NCI-H1417 treated with DMSO at 0.1 percent for 48 hours (cell line): Measurements from ENCODE around the gene EBNA1BP2.
"Not testable (repeated sequence)": the region's sequence is repeated elsewhere in the genome, so short reads cannot be mapped to it uniquely, and the experiment has no call there.

Experiments used
- DNase-seq: peaks from one replicate; lab custom pipeline; 2025; lab: John Stamatoyannopoulos, UW

Gene EBNA1BP2

GRCh38 chr1:43171876-43172526 lies at the start of gene EBNA1BP2, which contains the start of gene CFAP57:
TSS of gene EBNA1BP2 (minus strand) at chr1:43172290. CDS start at chr1:43172118, 172 bp downstream.
TSS of gene CFAP57 (plus strand) at chr1:43172330. CDS start at chr1:43172754, 424 bp downstream.
- DNase-seq: peak; percentile 72

- no peak for DNase-seq
Measured at GRCh38 chr1:43221797-43222196, 49.7 kb upstream of the EBNA1BP2 start.

DNA sequence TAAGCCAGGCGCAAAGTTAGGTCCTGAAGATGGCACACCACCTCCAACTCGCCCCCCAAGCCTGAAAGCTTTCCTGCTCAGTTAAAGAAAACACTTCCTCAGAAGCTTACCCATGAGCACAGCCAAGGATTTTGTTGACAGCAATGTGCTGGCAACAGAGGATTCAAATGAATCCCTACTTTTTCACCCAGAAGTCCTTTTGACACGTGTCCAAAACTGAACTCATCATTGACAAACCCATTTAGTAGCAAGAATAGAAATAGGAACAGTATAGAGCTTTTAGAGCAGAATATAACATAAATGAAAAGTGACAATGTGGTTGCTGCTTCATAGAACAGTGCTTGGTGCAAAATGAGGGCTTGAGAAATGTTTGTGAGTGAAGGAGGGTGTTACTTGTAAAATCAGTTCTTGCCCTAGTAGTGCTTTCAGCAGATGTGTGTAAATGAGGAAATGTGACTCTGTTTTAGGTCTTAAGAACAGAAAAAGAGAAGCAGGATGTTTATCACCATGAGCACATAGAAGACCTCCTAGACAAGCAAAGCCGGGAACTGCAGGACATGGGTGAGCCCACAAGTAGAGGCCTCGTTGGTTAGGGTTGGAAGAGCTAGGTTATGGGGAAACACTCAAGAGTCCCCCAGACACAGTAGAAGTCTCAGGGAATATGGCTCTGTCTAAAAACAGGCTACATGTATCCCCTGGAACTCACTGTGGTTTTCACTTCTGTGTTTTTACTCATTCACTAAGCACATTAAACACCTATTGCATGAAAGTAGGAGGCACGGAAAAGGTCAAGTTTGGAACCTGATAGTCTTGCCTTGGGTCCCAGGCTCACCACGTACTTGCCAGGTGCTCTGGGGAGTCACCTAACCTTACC lies 49.1 kb upstream of the EBNA1BP2 start:
- DNase-seq: no peak

DNA sequence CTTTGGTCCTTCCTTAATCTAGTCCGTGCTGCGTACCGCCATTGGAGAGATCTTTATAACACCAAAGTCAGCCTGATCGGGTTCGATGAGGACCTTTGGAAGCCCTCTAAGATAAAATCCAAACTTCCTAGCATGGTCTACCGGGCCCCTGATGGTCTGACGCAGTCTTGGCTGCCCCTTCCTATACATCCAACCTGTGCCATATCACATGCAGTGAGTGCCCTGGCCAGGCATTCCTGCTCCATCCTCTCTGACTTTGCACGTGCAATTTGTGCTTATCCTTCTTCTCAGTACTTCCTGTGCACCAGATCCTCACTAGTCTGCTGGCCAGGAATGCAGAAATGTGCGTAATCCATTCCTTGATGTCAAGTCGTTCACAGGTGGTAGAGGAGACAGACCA lies 45.7 kb upstream of the EBNA1BP2 start:
- no peak for DNase-seq

- DNase-seq: no peak
Measured at GRCh38 chr1:43214501-43215444, 42.7 kb upstream of the EBNA1BP2 start.

GRCh38 chr1:43208277-43208676 lies 36.2 kb upstream of the EBNA1BP2 start:
- not testable (repeated sequence) for DNase-seq

- no peak for DNase-seq
Measured at GRCh38 chr1:43207229-43207853, 35.3 kb upstream of the EBNA1BP2 start.

DNA sequence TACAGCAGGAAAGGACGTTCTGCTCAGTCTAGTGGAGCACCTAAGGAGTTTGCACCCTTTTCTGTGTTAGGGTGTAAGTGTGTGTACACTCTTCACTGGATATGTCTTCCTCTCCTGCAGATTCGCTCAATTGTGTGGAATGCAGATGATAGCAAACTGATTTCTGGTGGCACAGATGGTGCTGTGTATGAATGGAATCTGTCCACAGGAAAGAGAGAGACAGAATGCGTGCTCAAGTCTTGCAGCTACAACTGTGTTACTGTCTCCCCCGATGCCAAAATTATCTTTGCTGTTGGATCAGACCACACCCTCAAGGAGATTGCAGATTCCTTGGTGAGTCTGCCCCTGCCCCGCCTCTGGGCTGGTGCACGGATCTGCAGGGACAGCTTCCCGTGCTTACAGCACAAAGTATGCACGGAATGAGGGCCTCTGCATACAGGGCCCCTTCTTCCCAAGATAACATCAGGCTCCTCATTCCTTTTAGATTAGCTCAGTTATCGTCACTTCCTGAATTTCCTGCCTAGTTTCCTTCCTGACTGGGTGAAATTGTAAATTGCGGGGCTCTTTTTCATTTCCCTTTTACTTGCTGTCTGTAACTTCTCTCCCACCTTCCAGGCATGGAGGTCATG lies 34.6 kb upstream of the EBNA1BP2 start:
- no peak for DNase-seq

- DNase-seq: no peak
Measured at GRCh38 chr1:43205671-43206070, 33.6 kb upstream of the EBNA1BP2 start.

- no peak for DNase-seq
Measured at GRCh38 chr1:43204394-43204793, 32.3 kb upstream of the EBNA1BP2 start.

- DNase-seq: no peak
Measured at GRCh38 chr1:43203859-43204258, 31.8 kb upstream of the EBNA1BP2 start.

DNA sequence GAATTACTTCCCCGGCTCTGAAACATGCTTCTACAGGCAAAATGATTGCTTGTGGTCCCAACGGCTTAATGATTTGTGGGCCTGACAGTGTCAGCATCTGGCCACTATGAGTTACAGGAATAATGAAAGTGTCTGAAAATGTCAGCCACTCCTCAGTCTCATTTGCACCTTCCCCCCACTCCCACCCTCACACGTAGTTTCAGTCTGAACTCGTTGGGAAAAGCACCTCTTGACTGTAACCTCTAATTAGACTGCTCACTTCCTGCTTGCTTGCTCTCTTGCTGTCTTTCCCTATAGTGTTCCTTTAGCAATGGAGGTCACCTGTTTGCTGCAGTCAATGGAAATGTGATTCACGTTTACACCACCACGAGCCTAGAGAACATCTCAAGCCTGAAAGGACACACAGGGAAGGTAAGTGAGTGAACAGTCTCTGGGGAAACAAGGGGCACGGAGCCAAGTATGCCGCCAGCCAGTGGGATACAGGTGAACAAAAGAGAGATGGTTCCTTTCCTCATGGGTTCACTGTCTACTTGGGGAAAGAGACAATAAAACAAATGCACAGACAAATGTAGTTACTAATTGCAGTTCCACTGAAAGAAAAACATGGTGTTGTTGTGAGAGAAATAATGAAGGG lies 27.1 kb upstream of the EBNA1BP2 start:
- DNase-seq: peak; percentile 61

DNA sequence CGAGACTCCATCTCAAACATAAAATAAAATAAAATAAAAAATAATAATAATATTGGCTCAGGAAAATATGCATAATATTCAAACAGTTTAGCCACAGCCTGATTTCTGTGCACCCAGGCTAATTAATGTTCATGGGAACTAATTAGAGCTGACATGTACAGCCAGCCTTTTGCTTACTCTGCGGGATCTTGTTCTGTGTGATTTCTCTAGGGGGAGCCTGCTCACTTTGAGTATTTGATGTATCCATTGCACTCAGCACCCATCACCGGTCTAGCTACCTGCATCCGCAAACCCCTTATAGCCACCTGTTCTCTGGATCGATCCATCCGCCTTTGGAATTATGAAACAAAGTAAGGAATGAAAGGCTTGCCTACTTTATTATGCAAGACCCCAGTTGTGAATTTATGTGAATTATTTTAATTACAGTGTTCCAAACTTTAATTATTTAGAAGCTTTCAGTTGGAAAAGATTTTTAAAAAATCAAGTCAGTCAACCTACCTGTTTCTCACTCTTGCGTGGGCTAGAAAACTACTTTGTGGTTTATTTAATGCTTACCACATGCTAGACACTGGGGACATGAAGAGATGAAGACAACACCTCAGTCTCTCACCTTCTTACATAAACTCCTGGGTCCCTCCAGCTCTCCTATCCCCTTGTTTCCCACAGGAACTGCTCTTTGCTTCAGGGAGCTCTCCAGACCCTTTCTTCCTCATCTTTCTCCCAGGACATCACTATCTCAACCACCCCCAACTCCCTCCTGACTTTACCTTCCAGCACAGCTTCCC lies 25.4 kb upstream of the EBNA1BP2 start:
- DNase-seq: no peak

GRCh38 chr1:43194509-43194908 lies 22.4 kb upstream of the EBNA1BP2 start:
- no peak for DNase-seq

DNA sequence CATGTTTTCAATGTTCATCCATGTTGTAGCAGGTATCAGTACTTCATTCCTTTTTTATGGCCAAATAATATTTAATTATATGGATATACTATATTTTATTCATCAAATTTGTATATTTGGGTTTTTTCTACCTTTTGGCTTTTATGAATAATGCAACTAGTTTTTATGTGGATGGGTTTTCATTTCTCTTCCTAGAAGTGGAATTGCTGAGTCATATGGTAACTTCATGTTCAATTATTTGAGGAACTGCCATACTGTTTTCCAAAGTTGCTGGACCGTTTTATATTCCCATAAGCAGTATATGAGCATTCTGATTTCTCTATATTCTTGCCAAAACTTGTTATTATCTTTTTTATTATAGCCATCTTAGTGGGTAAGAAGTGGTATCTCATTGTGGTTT lies 16.0 kb upstream of the EBNA1BP2 start:
- DNase-seq: no peak

GRCh38 chr1:43184995-43185394 lies 12.9 kb upstream of the EBNA1BP2 start:
- DNase-seq: no peak

DNA sequence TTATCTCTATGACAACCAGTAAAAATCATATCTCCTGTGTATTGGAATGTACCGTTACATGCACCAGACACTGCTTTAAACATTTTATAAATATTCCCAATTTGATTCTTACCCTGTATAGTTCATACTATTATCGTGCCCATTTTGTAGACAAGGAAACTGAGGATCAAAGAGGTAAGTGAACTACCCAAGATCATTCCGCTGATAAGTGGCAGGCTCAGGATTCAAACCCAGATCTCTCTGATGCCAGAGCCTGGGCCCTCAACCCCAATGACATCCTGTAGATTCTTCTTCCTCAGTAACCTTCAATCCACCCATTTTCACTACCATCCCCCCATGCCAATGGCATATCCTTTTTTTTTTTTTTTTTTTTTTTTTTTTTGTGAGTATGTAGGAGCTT lies 12.3 kb upstream of the EBNA1BP2 start:
- no peak for DNase-seq

- DNase-seq: no peak
Measured at GRCh38 chr1:43177691-43178090, 5.6 kb upstream of the EBNA1BP2 start.

- DNase-seq: no peak
Measured at GRCh38 chr1:43174873-43175272, 2.8 kb upstream of the EBNA1BP2 start.

- DNase-seq: peak; percentile 72
Measured at GRCh38 chr1:43172527-43172972, 460 bp upstream of the EBNA1BP2 start.
